AG04449 (cell line): Measurements from ENCODE around the gene TYW1B.
"Not testable (repeated sequence)": the region's sequence is repeated elsewhere in the genome, so short reads cannot be mapped to it uniquely, and the experiment has no call there.

Experiments
- CTCF ChIA-PET: fragments of 350-600 bp; formaldehyde crosslinking; extraction: SDS; loops from one replicate; lab custom pipeline; 2021; ENCODE audit warnings: antibody characterized with exemption; lab: Yijun Ruan, JAX
- POLR2A ChIA-PET: fragments of 400-600, 350-600 bp; formaldehyde crosslinking; extraction: SDS; loops from one replicate; lab custom pipeline; 2020; ENCODE audit warnings: antibody characterized with exemption, inconsistent platforms; lab: Yijun Ruan, JAX
- DNase-seq: peaks from one replicate; pipeline ENCODE4 v3.0.0-alpha.2; 2010; ENCODE audit warnings: low read depth, low spot score
- H3K4me3 ChIP-seq: 2 replicates; pipeline ENCODE4 v1.5.1; 2011; ENCODE audit warnings: low read depth, mild to moderate bottlenecking, control low read depth, low read length
- TF ChIP-seq, protein P1 (sequence below): IDR thresholded peaks from one replicate; pipeline ENCODE4 v1.5.1; 2011; ENCODE audit warnings: mild to moderate bottlenecking, moderate library complexity, low read length, control low read depth, inconsistent platforms; ENCODE audit not compliant: insufficient read depth; ENCODE audit errors: missing control alignments

Gene TYW1B

DNA sequence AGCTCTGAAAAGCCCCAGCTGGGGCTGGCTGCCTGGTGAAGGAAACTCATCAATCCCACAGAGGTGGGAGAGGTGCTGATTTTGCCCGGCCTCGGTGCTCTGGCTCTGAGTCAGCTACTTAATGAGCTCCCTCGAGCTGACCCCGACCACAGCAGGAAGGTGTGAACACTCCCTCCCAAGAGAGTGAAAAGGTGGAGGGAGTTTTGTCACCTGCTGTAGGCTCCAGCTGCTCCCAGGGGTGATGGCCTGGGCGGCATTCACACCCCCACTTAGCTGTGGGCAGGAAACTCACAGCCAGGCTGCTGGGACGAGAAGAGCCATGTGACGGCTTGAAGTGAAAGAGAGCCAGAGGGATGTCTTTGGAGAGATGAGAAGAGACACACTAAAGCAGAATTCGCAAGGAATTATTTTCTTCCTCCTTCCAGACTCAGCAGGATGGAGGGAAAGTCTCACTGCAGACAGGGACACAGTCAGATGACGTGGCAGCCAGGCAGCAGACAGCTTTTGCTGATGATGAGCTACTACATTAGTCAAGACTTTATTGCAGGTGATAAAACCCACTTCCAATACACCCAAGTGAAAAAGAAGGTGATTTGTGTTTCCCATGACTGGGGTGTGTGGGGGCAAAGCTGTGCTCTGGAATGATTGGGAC is 281.3 kb downstream of the TYW1B start:
- POLR2A ChIA-PET, CTCF ChIA-PET, H3K4me3 ChIP-seq, DNase-seq: not testable (repeated sequence)

DNA sequence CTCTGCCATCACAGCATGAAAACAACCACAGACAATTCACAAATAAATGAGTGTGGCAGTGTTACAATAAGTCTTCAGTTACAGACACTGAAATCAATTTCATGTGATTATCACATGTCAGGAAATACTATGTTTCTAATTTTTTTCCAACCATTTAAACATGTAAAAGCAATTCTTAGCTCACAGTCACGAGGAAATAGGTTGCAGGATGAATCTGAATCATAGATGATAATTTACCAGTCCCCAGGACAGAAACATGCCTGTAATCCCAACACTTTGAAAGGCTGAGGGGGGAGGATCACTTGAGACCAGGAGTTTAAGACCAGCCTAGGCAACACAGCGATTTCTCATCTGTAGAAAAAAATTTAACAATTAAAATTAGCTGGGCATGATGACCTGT is 283.5 kb downstream of the TYW1B start:
- POLR2A ChIA-PET, CTCF ChIA-PET, H3K4me3 ChIP-seq, DNase-seq: not testable (repeated sequence)

DNA sequence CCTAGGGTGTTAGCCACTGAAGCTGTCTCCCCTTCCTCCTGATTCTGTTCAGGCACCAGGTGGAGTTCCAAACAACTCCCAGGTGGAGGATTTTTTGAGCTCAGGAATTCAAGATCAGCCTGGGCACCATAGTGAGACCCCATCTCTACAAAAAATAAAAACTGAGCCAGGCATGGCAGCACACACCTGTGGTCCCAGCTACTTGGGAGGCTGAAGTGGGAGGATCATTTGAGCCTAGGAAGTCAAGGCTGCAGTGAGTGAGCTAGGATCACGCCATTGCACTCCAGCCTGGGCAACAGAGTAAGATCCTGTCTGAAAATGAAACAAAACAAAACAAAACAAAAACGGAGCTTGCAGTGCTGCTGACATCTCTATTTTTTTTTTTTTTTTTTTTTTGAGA is 287.1 kb downstream of the TYW1B start:
- DNase-seq = no peak
- TF ChIP-seq, protein P1, sequence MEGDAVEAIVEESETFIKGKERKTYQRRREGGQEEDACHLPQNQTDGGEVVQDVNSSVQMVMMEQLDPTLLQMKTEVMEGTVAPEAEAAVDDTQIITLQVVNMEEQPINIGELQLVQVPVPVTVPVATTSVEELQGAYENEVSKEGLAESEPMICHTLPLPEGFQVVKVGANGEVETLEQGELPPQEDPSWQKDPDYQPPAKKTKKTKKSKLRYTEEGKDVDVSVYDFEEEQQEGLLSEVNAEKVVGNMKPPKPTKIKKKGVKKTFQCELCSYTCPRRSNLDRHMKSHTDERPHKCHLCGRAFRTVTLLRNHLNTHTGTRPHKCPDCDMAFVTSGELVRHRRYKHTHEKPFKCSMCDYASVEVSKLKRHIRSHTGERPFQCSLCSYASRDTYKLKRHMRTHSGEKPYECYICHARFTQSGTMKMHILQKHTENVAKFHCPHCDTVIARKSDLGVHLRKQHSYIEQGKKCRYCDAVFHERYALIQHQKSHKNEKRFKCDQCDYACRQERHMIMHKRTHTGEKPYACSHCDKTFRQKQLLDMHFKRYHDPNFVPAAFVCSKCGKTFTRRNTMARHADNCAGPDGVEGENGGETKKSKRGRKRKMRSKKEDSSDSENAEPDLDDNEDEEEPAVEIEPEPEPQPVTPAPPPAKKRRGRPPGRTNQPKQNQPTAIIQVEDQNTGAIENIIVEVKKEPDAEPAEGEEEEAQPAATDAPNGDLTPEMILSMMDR = no peak
- CTCF ChIA-PET = interaction anchor here (0.6 kb wide), 1 partner anchor 815 kb away, joined by 3 read pairs; no protein-coding TSS in a partner anchor
- H3K4me3 ChIP-seq = no peak overlapping the region
- POLR2A ChIA-PET = no interaction called here

DNA sequence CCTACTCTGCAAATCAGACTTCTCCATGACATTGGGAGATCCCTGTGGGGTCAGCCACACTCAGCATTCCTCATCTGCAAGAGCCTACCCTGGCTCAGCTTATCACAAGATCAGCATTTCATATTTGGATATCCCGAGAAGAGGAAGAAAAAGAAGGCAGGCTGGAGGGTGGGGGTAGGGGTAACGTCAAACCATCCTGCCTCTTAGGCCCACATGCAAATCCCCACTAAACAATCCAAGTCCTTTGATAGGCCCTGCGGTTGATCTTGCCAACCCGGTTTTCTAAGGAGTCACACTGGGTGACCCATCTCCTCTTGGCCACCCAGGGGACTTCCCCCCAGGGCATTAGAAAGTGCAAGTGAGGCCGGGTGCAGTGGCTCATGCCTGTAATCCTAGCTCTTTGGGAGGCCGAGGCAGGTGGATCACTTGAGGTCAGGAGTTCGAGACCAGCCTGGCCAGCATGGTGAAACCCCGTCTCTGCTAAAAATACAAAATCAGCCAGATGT is 287.8 kb downstream of the TYW1B start:
- DNase-seq = no peak
- CTCF ChIA-PET = no interaction called here
- no peak overlapping the region for H3K4me3 ChIP-seq
- POLR2A ChIA-PET = no interaction called here
- TF ChIP-seq, protein P1 = no peak

DNA sequence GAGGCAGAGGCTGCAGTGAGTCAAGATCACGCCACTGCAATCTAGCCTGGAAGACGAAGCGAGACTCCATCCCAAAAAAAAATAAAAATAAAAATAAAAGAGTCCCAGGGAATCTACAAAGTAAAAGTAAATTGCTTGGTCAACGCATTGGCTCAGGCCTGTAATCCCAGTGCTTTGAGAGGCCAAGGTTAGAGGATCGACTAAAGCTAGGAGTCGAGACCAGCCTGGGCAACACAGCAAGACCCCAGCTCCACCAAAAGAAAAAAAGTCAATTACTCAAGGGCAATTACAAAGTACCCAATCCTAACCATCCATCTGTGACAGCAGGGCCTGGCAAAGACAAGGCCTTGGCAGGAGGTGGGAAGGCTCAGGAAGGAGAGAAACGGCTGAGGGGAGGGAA is 288.3 kb downstream of the TYW1B start:
- no peak for DNase-seq
- H3K4me3 ChIP-seq = no peak overlapping the region
- ChIA-PET CTCF (no interaction called here), POLR2A (no interaction called here)
- TF ChIP-seq, protein P1 = no peak

DNA sequence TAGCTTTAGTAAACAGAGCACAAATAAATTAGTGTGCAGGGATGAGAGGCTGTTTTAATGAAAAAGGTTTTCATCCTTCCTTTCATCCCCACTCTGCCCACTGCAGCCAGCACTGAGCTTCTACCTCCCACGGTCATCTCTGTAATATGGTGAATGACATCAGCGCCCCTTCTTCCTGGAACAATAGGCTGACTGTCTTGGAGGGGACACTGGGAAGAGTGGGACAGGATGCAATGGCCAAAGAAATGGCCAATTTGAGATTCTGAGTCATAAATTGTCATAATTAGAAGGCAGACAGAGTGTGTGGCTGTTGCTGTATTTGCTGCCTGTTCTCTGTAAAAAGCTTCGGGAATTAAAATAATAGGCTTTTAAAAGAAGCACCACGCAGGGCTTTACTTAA is 289.1 kb downstream of the TYW1B start:
- ChIA-PET POLR2A (no interaction called here), CTCF (no interaction called here)
- no peak overlapping the region for H3K4me3 ChIP-seq
- TF ChIP-seq, protein P1 = no peak
- no peak for DNase-seq

DNA sequence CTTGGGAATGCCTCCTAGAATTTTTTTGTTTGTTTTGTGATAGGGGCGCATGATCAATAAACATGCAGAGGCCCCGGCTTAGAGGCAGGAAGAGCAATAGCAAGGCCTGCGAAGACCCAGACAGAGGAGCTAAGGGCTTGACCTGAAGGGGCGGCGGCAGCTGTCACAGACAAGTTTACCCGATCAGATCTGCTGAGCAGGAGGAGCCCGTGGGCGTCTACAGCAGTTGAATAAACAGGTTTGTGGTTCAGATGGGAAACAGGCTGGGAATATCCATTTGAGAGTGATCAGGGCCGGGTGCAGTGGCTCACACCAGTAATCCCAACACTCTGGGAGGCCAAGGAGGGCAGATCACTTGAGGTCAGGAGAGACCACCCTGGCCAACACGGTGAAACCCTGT is 289.9 kb downstream of the TYW1B start:
- H3K4me3 ChIP-seq = no peak overlapping the region
- TF ChIP-seq, protein P1 = no peak
- POLR2A ChIA-PET = no interaction called here
- DNase-seq = no peak
- CTCF ChIA-PET = no interaction called here

DNA sequence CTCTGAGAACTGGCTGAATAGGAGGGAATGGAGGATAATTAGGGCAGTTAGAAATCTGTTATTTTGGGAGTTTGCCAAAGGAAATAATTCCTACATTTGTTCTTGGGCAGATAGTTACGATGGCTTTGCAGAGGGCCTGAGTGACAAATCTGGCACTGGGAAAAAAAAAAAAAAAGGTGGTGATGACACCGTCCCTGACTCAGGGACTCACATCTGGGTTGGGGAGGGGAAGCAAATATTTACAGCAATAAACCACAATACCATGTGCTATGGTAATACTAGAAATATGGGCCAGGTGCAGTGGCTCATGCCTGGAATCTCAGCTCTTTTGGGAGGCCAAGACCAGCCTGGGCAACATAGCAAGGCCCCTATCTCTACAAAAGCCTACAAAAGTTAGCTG is 292.0 kb downstream of the TYW1B start:
- H3K4me3 ChIP-seq, POLR2A ChIA-PET, DNase-seq, CTCF ChIA-PET: not testable (repeated sequence)

DNA sequence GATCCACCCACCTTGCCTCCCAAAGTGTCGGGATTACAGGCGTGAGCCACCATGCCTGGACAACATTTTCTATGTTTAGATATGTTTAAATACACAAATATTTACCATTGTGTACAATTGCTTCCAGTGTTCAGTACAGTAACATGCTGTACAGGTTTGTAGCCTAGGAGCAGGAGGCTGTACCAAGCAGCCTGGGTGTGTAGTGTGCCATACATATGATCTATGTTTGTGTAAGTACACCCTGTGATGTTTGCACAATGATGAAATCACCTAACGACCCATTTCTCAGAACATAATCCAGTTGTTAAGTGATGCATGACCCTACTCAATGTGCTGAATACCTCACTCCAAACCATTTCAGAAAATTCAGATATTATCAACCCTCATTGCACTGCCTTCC is 297.0 kb downstream of the TYW1B start:
- POLR2A ChIA-PET, CTCF ChIA-PET, H3K4me3 ChIP-seq, DNase-seq: not testable (repeated sequence)
